ENCODE data around the gene PRKD2. TPM values are rescaled to one million over a fixed set of nuclear protein-coding genes. Genes with fewer than 3 reads are reported as not detected.

Gene PRKD2
- total and polyA plus RNA-seq, 2 of the 8 experiments (the other 6 are each of a cell fraction or from before 2014, with no cell fraction given) = 24.4 to 63.8 TPM

DNA sequence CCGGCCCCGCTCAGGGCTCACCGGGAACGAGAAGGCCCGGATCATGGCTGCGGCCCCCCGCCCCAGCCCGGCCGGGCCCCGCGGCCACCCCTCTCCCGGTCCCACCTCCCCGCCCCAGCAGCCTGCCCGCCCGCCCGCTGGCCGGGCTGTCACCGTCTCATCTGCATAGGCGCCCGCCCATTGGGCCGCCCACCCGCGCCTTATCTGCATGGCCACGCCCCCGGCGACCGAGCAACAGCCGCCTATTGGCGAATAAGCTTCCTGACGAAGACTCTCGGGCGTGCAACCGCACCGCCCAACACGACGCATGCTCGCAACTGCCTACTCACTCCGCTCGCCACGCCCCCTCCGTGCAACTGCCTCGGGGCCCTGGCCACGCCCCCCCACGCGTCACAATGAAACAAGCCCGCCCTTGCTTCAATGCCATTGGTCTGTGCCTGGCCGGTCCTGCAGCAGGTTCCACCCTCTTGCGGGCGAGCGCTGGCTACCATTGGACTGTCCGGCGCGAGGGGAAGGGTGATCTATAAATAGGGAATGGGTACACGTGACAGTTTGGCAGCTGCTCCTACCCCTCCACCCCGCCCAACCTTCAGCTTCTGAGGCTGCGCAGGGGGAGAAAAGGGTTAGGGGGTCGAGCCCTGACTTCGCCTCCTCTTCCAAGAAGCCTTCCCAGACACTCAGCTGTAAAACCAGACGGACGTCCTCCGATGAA lies 55.7 kb downstream of the PRKD2 start, which contains the start of gene DACT3 (continued):
- no peak for TF ChIP-seq MAFK (IDR thresholded peaks at IDR 0.05; ENCODE audit: low read depth, low read length)
- TF ChIP-seq CHD2 (IDR thresholded peaks at IDR 0.05; ENCODE audit: low read length) = peak; percentile 59
- no peak for TF ChIP-seq KDM5A (IDR thresholded peaks at IDR 0.05; ENCODE audit: low read length)
- TF ChIP-seq EGR1 (IDR thresholded peaks at IDR 0.05; ENCODE audit: borderline replicate concordance, low read depth, low read length) = no peak
- TF ChIP-seq, protein P1, sequence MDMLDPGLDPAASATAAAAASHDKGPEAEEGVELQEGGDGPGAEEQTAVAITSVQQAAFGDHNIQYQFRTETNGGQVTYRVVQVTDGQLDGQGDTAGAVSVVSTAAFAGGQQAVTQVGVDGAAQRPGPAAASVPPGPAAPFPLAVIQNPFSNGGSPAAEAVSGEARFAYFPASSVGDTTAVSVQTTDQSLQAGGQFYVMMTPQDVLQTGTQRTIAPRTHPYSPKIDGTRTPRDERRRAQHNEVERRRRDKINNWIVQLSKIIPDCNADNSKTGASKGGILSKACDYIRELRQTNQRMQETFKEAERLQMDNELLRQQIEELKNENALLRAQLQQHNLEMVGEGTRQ (IDR thresholded peaks at IDR 0.05; ENCODE audit: low read length) = peak; percentile 75
- no peak for TF ChIP-seq RXRA (IDR thresholded peaks at IDR 0.05; ENCODE audit: insufficient read depth, low read depth, low read length)
- TF ChIP-seq HDAC2 (IDR thresholded peaks at IDR 0.05; ENCODE audit: borderline replicate concordance in 1 of 2, low read depth in 2 of 2, low read length in 2 of 2) = no peak
- TF ChIP-seq SP2 (IDR thresholded peaks at IDR 0.05; ENCODE audit: low read length) = no peak
- TF ChIP-seq, protein P2, sequence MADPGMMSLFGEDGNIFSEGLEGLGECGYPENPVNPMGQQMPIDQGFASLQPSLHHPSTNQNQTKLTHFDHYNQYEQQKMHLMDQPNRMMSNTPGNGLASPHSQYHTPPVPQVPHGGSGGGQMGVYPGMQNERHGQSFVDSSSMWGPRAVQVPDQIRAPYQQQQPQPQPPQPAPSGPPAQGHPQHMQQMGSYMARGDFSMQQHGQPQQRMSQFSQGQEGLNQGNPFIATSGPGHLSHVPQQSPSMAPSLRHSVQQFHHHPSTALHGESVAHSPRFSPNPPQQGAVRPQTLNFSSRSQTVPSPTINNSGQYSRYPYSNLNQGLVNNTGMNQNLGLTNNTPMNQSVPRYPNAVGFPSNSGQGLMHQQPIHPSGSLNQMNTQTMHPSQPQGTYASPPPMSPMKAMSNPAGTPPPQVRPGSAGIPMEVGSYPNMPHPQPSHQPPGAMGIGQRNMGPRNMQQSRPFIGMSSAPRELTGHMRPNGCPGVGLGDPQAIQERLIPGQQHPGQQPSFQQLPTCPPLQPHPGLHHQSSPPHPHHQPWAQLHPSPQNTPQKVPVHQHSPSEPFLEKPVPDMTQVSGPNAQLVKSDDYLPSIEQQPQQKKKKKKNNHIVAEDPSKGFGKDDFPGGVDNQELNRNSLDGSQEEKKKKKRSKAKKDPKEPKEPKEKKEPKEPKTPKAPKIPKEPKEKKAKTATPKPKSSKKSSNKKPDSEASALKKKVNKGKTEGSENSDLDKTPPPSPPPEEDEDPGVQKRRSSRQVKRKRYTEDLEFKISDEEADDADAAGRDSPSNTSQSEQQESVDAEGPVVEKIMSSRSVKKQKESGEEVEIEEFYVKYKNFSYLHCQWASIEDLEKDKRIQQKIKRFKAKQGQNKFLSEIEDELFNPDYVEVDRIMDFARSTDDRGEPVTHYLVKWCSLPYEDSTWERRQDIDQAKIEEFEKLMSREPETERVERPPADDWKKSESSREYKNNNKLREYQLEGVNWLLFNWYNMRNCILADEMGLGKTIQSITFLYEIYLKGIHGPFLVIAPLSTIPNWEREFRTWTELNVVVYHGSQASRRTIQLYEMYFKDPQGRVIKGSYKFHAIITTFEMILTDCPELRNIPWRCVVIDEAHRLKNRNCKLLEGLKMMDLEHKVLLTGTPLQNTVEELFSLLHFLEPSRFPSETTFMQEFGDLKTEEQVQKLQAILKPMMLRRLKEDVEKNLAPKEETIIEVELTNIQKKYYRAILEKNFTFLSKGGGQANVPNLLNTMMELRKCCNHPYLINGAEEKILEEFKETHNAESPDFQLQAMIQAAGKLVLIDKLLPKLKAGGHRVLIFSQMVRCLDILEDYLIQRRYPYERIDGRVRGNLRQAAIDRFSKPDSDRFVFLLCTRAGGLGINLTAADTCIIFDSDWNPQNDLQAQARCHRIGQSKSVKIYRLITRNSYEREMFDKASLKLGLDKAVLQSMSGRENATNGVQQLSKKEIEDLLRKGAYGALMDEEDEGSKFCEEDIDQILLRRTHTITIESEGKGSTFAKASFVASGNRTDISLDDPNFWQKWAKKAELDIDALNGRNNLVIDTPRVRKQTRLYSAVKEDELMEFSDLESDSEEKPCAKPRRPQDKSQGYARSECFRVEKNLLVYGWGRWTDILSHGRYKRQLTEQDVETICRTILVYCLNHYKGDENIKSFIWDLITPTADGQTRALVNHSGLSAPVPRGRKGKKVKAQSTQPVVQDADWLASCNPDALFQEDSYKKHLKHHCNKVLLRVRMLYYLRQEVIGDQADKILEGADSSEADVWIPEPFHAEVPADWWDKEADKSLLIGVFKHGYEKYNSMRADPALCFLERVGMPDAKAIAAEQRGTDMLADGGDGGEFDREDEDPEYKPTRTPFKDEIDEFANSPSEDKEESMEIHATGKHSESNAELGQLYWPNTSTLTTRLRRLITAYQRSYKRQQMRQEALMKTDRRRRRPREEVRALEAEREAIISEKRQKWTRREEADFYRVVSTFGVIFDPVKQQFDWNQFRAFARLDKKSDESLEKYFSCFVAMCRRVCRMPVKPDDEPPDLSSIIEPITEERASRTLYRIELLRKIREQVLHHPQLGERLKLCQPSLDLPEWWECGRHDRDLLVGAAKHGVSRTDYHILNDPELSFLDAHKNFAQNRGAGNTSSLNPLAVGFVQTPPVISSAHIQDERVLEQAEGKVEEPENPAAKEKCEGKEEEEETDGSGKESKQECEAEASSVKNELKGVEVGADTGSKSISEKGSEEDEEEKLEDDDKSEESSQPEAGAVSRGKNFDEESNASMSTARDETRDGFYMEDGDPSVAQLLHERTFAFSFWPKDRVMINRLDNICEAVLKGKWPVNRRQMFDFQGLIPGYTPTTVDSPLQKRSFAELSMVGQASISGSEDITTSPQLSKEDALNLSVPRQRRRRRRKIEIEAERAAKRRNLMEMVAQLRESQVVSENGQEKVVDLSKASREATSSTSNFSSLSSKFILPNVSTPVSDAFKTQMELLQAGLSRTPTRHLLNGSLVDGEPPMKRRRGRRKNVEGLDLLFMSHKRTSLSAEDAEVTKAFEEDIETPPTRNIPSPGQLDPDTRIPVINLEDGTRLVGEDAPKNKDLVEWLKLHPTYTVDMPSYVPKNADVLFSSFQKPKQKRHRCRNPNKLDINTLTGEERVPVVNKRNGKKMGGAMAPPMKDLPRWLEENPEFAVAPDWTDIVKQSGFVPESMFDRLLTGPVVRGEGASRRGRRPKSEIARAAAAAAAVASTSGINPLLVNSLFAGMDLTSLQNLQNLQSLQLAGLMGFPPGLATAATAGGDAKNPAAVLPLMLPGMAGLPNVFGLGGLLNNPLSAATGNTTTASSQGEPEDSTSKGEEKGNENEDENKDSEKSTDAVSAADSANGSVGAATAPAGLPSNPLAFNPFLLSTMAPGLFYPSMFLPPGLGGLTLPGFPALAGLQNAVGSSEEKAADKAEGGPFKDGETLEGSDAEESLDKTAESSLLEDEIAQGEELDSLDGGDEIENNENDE (IDR thresholded peaks at IDR 0.05; ENCODE audit: insufficient replicate concordance, low read length) = no peak

Data from H1 (cell line).